ENCODE results near the gene SUGCT.

DNA sequence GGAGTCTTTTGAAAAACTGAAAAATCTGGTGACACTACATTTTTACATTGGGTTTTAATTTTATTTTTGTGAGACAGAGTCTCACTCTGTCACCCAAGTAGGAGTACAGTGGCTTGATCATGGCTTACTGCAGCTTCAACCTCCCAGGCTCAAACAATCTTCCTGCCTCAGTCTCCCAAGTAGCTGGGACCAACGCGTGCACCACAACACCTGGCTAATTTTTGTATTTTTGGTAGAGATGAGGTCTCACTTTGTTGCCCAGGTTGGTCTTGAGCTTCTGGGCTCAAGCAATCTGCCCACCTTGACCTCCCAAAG is 11.9 kb upstream of the SUGCT start:
- TF ChIP-seq, protein P1, sequence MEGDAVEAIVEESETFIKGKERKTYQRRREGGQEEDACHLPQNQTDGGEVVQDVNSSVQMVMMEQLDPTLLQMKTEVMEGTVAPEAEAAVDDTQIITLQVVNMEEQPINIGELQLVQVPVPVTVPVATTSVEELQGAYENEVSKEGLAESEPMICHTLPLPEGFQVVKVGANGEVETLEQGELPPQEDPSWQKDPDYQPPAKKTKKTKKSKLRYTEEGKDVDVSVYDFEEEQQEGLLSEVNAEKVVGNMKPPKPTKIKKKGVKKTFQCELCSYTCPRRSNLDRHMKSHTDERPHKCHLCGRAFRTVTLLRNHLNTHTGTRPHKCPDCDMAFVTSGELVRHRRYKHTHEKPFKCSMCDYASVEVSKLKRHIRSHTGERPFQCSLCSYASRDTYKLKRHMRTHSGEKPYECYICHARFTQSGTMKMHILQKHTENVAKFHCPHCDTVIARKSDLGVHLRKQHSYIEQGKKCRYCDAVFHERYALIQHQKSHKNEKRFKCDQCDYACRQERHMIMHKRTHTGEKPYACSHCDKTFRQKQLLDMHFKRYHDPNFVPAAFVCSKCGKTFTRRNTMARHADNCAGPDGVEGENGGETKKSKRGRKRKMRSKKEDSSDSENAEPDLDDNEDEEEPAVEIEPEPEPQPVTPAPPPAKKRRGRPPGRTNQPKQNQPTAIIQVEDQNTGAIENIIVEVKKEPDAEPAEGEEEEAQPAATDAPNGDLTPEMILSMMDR (IDR thresholded peaks at IDR 0.05; ENCODE audit: low read depth, low read length): no peak
- no peak for TF ChIP-seq EZH2phosphoT487 (IDR thresholded peaks at IDR 0.05; ENCODE audit: low read depth)
